GM12878 (cell line): ENCODE measurements around the gene GRIA2. TPM values are rescaled to one million over a fixed set of nuclear protein-coding genes. Genes with fewer than 3 reads are reported as not detected.

ENCODE experiments used
- ATAC-seq: fragments of 200-7000 bp; cut with Tn5 transposase; 3 replicates; pipeline ENCODE4 v1.9.1; 2020; ENCODE audit warnings: mild to moderate bottlenecking, moderate library complexity
- BruUV-seq: library from RNA; stranded (reverse); fragments of 400-500 nt; replicated peaks from 2 replicates; lab custom pipeline; 2021; lab: Mats Ljungman, UMichigan
- CTCF ChIA-PET: fragments of 300-600 bp; sonication (Branson Sonifier 250); formaldehyde crosslinking; extraction: SDS; loops from one replicate; lab custom pipeline; 2021; ENCODE audit warnings: inconsistent platforms; lab: Yijun Ruan, JAX
- POLR2A ChIA-PET: fragments of 350-600 bp; formaldehyde crosslinking; extraction: SDS; loops from one replicate; lab custom pipeline; 2021; ENCODE audit warnings: inconsistent platforms; lab: Charles Lee
- RAD21 ChIA-PET: fragments of 300-600 bp; sonication (Branson Sonifier 250); formaldehyde crosslinking; loops from one replicate; lab custom pipeline; 2023; ENCODE audit warnings: antibody characterized with exemption; ENCODE audit not compliant: unreplicated experiment; lab: Charles Lee
- SMC1A ChIA-PET: fragments of 300-600 bp; sonication (Branson Sonifier 250); formaldehyde crosslinking; loops from one replicate; lab custom pipeline; 2023; ENCODE audit not compliant: unreplicated experiment, uncharacterized antibody; lab: Charles Lee
- DNase-seq: peaks from one replicate; pipeline ENCODE4 v3.0.0-alpha.2; 2011; ENCODE audit warnings: low read depth, low spot score
- FAIRE-seq: peaks from 3 replicates; lab custom pipeline; 2011; peaks lifted over from hg19 to GRCh38; lab: Jason Lieb, UNC
- H2AFZ ChIP-seq: 2 replicates; pipeline ENCODE4 v1.6.0; 2011; ENCODE audit warnings: low read depth, low read length, control low read depth; ENCODE audit not compliant: control insufficient read depth
- H3K27ac ChIP-seq: 2 replicates; pipeline ENCODE4 v1.5.1; 2011; ENCODE audit warnings: control low read depth; ENCODE audit not compliant: control insufficient read depth, insufficient read depth
- H3K27me3 ChIP-seq, 2 experiments: replicated peaks in 1 of 2; 2 replicates each; pipeline versions ENCODE4 v1.6.0 to v1.6.1; 2011; ENCODE audit warnings: low read length in 1 of 2; ENCODE audit not compliant: control insufficient read depth in 2 of 2, insufficient read depth in 2 of 2
- H3K36me3 ChIP-seq, 2 experiments: 2 replicates each; pipeline ENCODE4 v1.5.1; 2011; ENCODE audit warnings: low read length in 1 of 2; ENCODE audit not compliant: control insufficient read depth in 2 of 2, insufficient read depth in 2 of 2
- H3K4me1 ChIP-seq: 2 replicates; pipeline ENCODE4 v1.6.1; 2011; ENCODE audit warnings: mild to moderate bottlenecking, low read length, moderate library complexity, mixed read lengths; ENCODE audit not compliant: control insufficient read depth, insufficient read depth
- H3K4me2 ChIP-seq: 2 replicates; pipeline ENCODE4 v1.6.0; 2011; ENCODE audit warnings: control low read depth; ENCODE audit not compliant: control insufficient read depth, insufficient read depth
- H3K4me3 ChIP-seq: fragments of 200-600 bp; sonication (generic); 2 replicates; pipeline ENCODE4 v1.5.1; 2016
- H3K79me2 ChIP-seq: 2 replicates; pipeline ENCODE4 v1.6.0; 2011; ENCODE audit warnings: low read length; ENCODE audit not compliant: control insufficient read depth, insufficient read depth
- H3K9ac ChIP-seq: 2 replicates; pipeline ENCODE4 v1.8.0; 2011; ENCODE audit warnings: low read length, control low read depth, mixed read lengths; ENCODE audit not compliant: control insufficient read depth, insufficient read depth
- H3K9me3 ChIP-seq: replicated peaks from 3 replicates; pipeline ENCODE4 v1.5.1; 2011; ENCODE audit warnings: mild to moderate bottlenecking, low read length; ENCODE audit not compliant: control insufficient read depth, insufficient read depth
- H4K20me1 ChIP-seq: 2 replicates; pipeline ENCODE4 v1.6.0; 2011; ENCODE audit not compliant: control insufficient read depth, insufficient read depth
- BHLHE40 ChIP-seq, 2 experiments: fragments of 450-650 bp in 1 of 2; IDR thresholded peaks; 2 replicates each; pipeline ENCODE4 v1.6.1; 2011 to 2017; ENCODE audit warnings: low read depth in 2 of 2, borderline replicate concordance in 1 of 2, improper control_type of control experiment in 1 of 2, low read length in 1 of 2, mild to moderate bottlenecking in 1 of 2
- IRF4 ChIP-seq: IDR thresholded peaks from 2 replicates; pipeline ENCODE4 v1.6.1; 2011; ENCODE audit warnings: low read depth, low read length
- MYB ChIP-seq: fragments of 150-350 bp; IDR thresholded peaks from 2 replicates; pipeline ENCODE4 v1.6.1; 2014; ENCODE audit warnings: mild to moderate bottlenecking, low read depth, low read length, borderline replicate concordance
- RELA ChIP-seq: fragments of 450-650 bp; IDR thresholded peaks from 2 replicates; pipeline ENCODE4 v1.8.0; 2014; ENCODE audit warnings: borderline replicate concordance; ENCODE audit not compliant: partially characterized antibody
- RFX5 ChIP-seq: IDR thresholded peaks from 2 replicates; pipeline ENCODE4 v1.6.1; 2011; ENCODE audit warnings: low read depth, low read length, improper control_type of control experiment
- SP1 ChIP-seq: IDR thresholded peaks from one replicate; pipeline ENCODE4 v1.6.1; 2011; ENCODE audit warnings: low read depth, low read length
- SREBF2 ChIP-seq: IDR thresholded peaks from 2 replicates; pipeline ENCODE4 v1.6.1; 2012; ENCODE audit warnings: mild to moderate bottlenecking, low read length
- WGBS: methylation state at CpG from one replicate; pipeline ENCODE4 v1.1.6; 2016; ENCODE audit warnings: low lambda C conversion rate; ENCODE audit not compliant: insufficient replicate concordance, insufficient coverage; ENCODE audit errors: missing lambda C conversion rate; 5-methylcytosine and 5-hydroxymethylcytosine counted together
- in situ Hi-C: fragments of 300-500 bp; cut with MboI; formaldehyde crosslinking; loops from 9 replicates; pipeline ENCODE4 v1.14.3; 2018; ENCODE audit warnings: mixed read lengths
- intact Hi-C: fragments of 100-400 bp; cut with micrococcal nuclease; formaldehyde crosslinking; loops from one replicate; pipeline ENCODE4 v1.14.2; 2022; ENCODE audit not compliant: unreplicated experiment
- polyA plus RNA-seq, 11 experiments: library from polyadenylated mRNA; depleted of rRNA in 4 of 11; unstranded in 6 of 11; stranded (reverse) in 5 of 11; fragments of >200 nt; fragmentation: Nextera tagmentation in 4 of 11; fragmentation: Illumina TruSeq in 1 of 11; extraction: Ambion mirVana in 4 of 11; extraction: Trizol in 1 of 11; gene quantifications; 1 replicate in 1 of 11; 2 replicates in 10 of 11; pipeline versions ENCODE4 v1.2.1 to v1.2.3, GENCODE V29; 2011 to 2016; ENCODE audit warnings: inconsistent platforms in 2 of 11, missing spikeins in 2 of 11, low read depth in 1 of 11
- total RNA-seq, 4 experiments: library from RNA; depleted of rRNA in 3 of 4; stranded (reverse); fragments of >200 nt in 3 of 4; fragmentation: Illumina TruSeq in 1 of 4; extraction: Trizol in 1 of 4; gene quantifications; 2 replicates each; pipeline versions ENCODE4 v1.2.1 to v1.2.3, GENCODE V29; 2013 to 2021
- TF ChIP-seq, protein P1 (sequence below): IDR thresholded peaks from 2 replicates; pipeline ENCODE4 v1.6.1; 2012; ENCODE audit warnings: low read depth, low read length, improper control_type of control experiment
- TF ChIP-seq, protein P2 (sequence below): fragments of 450-650 bp; IDR thresholded peaks from 2 replicates; pipeline ENCODE4 v1.6.1; 2016; ENCODE audit warnings: mild to moderate bottlenecking

GRIA2 gene
- total and polyA plus RNA-seq, 10 of the 15 experiments (the other 5 are each of a cell fraction or from before 2014, with no cell fraction given) = under 0.01 TPM; not detected in 9

DNA sequence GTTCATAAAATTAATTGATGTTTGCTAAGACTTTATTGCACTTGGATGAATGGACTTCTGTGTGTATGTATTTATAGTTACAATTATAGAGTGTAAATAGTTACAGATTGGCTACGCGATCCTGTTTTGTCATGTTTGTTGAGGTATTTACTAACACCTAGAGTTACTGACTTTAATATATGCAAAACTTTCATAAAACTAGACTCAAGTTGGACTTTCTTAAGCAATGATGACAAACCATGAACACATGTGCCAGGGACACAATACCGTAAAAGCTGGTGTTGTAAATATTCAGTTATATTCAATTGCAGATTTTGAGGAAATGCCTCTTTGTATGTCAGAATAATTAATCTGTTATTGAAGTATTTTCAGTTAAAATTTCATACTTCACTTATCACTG lies 6.1 kb downstream of the GRIA2 start:
- in situ Hi-C loops = no loop called here

More for the DNA sequence above, 6.1 kb downstream of the GRIA2 start:
- Histone ChIP-seq H2AFZ (no peak overlapping the region), H3K36me3 (no peaks in the 10 kb centered on the region), H3K27ac (no peak overlapping the region), H3K9ac (no peak overlapping the region), H3K27me3 (peaks cover 2 to 3% of the 10 kb centered on the region in 2 experiments; a peak in 2 of 4 replicates), H3K4me1 (no peaks in the 10 kb centered on the region), H3K4me2 (no peak overlapping the region), H3K79me2 (no peaks in the 10 kb centered on the region), H3K9me3 (no peaks in the 10 kb centered on the region; the same call in 2 of the 3 replicates), H3K4me3 (no peak overlapping the region), H4K20me1 (no peaks in the 10 kb centered on the region)
- ChIA-PET CTCF (no interaction called here), SMC1A (no interaction called here), POLR2A (no interaction called here), RAD21 (no interaction called here)
- no TSS peak for BruUV-seq
- 89% methylated on average over 3 of the region's 3 CpGs for WGBS
- intact Hi-C loops = no loop called here
- DNase-seq (no peak), ATAC-seq (no peak), FAIRE-seq (no peak)
- TF ChIP-seq SP1 (no peak), SREBF2 (no peak), MYB (no peak), BHLHE40 (IDR thresholded peaks at IDR 0.05; ENCODE audit: borderline replicate concordance in 1 of 2, low read depth in 2 of 2, low read length in 1 of 2) (no peak), RFX5 (no peak), RELA (no peak), IRF4 (no peak)
- TF ChIP-seq, protein P1, sequence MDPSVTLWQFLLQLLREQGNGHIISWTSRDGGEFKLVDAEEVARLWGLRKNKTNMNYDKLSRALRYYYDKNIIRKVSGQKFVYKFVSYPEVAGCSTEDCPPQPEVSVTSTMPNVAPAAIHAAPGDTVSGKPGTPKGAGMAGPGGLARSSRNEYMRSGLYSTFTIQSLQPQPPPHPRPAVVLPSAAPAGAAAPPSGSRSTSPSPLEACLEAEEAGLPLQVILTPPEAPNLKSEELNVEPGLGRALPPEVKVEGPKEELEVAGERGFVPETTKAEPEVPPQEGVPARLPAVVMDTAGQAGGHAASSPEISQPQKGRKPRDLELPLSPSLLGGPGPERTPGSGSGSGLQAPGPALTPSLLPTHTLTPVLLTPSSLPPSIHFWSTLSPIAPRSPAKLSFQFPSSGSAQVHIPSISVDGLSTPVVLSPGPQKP = no peak
- TF ChIP-seq, protein P2, sequence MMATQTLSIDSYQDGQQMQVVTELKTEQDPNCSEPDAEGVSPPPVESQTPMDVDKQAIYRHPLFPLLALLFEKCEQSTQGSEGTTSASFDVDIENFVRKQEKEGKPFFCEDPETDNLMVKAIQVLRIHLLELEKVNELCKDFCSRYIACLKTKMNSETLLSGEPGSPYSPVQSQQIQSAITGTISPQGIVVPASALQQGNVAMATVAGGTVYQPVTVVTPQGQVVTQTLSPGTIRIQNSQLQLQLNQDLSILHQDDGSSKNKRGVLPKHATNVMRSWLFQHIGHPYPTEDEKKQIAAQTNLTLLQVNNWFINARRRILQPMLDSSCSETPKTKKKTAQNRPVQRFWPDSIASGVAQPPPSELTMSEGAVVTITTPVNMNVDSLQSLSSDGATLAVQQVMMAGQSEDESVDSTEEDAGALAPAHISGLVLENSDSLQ = no peak
